Measurements from ENCODE around the gene AGAP3. TPM values are rescaled to one million over a fixed set of nuclear protein-coding genes. Genes with fewer than 3 reads are reported as not detected.

Gene AGAP3
- polyA plus RNA-seq, 1 donor, result 68.3 TPM

DNA sequence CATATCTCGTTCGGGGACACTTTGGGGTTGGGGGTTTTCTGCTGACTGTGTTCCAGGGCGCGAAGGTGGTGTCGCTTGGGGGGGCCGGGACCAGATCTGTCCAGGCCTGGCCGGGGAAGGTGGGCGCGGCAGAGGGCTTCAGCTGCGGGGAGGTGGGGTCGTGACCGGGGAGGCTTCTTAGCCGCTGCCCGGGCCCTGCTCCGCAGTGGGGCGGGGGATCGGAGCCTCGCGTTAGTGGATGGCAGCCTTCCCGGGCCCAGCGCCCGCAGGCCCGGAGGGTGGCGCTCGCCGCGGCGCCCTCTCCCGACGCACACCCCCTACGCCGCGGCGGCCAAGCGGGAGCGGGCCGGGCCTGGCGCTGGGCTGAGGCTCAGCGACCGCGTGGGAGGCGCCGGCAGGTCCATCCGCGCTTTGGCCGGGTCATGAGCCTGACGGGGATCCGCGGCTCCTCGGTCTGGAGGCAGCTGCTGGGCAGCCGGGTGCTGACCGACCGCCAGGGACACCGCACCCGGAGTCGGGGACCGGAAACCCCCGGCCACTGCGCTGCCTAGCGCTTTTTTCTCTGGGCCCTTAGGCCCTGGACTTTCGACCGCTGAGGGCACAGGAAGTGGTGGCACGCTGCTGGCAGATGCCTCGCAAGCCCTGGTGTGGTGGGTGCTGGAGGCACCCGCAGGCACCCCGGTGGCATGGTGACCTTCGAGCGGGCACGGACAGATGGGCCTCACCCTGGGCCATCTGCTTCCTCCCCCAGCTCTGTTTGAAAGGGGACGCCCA, 1.2 kb downstream of the AGAP3 start:
- no peak for DNase-seq (ENCODE audit: low read depth)

DNA sequence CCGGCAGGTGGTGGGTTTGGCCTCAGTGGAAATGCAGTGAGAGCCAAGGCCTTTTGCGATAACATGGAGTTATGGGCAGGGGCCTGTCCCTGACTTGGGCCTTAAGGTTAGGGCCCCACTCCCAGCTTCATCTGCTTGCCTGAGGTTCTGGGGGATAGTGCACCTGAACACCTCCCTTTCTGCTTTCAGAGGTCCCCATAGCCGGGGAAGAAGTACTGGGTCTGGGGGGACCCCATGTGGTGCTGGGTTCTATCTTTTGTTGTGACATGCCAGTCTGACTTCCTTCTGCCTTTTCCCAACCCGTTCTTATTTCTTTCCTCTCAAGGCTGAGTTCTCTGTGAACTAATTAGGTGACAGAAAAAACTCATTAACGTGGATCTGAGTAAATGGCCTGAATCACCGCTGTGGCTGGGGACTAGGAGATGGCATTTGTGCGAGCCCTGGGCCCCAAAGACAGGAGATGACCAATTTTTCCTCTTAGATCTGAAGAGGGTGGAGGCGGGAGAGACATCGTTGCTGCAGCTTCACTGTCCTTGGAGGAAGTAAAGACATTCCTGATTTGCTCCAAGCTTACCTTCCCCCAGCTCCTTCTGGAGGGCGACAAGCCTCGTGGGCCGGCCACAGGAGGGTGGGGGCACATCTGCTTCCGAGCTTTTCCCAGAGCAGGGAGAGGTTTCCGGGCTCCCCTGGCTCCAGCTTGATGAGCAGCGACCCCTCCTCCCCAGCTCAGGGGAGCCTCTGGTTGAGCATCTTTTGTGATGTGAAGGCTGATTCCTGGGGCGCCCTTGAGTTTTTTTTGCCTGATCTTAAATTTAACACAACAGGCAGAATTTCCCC, 2.0 kb downstream of the AGAP3 start:
- DNase-seq (ENCODE audit: low read depth), result no peak

DNA sequence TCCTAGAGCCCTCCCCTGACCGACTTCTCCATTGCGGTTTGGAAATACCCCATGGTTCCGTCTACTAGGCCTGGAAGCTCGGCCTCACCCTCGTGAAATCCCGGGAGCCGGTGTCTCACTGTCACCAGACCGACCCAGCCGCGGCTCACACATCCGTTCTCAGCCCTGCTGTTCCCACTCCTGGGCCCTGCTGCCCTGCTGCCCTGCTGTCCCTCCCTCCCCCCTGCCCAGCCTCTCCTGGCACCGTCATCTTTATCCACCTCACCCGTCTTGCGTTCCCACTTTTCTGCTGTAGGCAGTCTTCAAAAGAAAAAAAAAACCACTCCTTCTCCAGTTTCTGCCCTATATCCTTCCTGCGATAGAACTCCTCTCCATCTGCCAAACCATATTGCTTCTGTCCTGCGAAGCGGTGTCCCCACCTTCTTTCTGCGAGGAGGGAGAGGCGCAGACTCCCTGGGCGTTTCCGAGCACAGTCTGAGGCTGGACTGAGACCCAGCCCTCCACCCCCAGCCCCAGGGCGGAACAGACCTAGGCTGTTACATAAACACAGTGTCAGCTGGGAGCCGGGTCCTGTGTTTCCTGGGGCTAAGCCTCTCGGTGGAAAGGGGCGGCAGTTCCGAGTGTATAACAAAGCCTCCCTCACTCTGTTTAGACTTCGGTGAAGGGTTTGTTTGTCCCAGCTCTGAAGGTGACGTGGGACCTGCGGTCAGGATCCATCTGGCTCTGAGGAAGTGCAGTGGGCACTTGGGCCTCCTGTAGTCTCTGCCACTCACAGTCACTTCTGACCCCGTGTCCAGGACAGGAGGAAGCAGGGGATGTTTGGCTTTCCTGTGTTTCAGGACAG, 2.8 kb downstream of the AGAP3 start:
- no peak for DNase-seq (ENCODE audit: low read depth)

DNA sequence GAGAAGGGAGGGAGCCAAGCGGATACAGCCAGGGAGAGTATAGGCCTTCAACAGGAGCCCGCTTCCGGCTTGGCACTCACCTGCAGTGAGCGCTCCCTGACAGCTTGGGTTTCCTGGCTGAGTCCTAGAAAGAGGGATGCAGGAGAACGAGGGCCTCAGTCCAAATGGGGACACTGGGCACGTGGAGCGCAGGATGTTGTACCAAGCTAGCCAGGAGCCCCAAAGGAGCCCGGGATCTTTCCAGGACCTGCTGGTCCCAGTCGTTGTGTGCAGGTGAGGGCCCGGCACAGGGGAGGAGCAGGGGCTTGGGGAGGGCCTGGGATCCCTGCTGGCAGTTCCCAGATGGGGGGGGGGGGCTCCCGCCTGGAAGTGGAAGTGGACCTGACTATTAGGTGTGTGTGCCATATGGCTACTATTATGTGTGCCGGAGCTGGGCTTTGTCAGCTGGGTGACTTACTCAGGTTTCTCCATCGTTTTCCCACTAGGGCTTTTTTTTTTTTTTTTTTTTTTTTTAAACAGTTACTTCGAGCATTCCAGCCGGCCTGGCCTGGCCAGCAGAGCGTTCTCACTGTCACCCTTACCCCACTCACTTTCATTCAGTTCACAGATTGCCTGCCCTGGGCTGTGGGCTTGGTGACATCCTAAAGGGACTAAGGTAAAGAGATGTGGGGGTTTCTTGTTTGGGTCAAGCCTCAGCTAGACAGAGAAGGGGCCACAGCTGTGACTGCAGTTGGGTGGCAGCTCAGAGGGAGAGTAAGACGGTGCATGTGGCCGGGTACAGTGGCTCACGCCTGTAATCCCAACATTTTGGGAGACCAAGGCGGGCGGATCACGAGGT, 3.8 kb downstream of the AGAP3 start:
- no peak for DNase-seq (ENCODE audit: low read depth)

DNA sequence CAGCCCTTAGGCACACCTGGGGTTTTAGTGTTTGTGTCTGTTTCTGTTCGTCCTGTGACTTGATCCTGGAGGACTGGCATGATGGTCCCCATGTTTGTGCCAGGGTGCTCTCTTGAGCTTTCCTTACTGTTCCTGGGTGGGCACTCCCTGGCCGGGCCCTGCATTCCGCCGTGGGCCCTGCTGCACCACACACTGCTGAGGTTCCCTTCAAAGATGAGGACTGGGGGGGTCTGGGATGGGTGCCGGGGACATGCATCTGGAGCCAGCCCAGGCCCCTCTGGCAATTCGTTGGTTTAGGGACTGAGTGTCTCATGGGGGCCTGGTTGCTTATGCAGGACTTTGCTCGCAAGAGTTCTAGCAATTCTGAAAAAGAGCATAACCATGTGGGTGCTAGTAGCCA, 4.7 kb downstream of the AGAP3 start:
- DNase-seq (ENCODE audit: low read depth), result no peak

DNA sequence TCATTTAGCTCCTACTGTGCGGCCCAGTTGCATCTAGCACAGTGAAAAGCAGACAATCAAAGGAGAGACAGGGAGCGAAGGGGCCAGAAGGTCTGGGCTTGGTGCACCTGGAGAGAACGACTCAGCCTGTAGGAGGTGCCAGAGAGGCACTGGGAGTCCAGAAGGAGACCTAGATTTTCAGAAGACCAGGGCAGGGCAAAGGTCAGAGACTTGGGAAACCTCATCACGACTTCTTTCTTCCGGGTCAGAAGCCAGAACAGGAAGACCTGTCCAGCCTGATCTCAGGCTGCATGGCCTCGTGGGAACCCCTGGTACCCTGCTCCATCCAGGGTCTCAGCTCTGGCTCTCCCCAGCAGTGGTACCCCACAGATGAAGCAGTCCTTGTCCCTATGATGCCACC, 5.2 kb downstream of the AGAP3 start:
- DNase-seq (ENCODE audit: low read depth), result no peak

DNA sequence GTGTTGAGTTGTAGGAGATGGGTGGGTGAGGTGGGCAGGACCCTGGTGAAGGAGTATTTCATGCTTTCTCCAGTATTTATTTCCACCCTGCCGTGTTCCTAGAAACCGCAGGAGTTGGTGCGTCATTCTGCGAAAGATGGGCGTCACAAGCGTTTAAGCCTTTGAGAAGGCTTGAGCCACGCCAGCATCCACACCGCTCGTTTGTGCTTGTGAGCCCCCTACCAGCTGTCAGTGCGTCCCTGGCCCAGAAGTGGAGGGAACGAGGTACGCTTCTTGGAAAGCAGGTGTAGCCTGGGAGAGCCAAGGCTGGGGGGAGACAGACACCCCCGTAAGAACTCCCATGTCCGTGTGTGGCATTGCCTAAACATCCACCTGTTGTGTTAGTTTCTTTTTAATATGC, 5.7 kb downstream of the AGAP3 start:
- DNase-seq (ENCODE audit: low read depth), result no peak

DNA sequence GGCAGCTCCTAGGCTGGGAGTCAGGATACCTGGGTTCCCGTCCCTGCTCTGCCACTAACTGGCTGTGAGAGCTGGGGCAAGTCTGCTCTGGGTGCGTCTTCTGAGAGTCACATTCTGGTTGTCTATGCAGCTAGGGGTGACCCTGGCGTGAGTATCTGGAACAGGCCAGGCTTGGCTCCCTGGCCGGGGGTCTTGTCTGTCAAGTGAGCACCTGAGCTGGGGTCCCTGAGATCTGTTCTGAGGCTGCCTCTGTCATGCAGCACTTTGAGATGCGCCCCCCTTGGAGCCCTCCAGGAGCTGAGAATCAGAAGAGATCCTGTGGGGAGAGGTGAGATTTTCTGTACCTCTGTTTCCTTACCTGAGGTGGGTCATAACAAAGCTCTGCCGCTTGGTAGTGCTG, 7.5 kb downstream of the AGAP3 start:
- no peak for DNase-seq (ENCODE audit: low read depth)

DNA sequence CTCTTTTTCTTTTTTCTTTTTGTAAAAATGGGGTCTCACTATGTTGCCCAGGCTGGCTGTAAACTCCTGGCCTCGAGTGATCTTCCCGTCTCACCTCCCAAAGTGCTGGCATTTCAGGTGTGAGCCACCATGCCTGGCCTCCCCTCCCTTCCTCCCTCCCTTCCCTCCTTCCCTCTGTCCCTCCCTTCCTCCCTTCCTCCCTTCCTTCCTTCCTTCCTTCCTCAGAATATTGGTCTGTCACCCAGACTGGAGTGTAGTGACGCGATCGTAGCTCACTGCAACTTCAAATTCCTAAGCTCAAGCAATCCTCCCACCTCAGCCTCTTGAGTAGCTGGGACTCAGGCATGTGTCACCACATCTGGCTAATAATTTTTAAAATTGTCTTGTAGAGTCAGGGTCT, 8.4 kb downstream of the AGAP3 start:
- DNase-seq (ENCODE audit: low read depth), result no peak

DNA sequence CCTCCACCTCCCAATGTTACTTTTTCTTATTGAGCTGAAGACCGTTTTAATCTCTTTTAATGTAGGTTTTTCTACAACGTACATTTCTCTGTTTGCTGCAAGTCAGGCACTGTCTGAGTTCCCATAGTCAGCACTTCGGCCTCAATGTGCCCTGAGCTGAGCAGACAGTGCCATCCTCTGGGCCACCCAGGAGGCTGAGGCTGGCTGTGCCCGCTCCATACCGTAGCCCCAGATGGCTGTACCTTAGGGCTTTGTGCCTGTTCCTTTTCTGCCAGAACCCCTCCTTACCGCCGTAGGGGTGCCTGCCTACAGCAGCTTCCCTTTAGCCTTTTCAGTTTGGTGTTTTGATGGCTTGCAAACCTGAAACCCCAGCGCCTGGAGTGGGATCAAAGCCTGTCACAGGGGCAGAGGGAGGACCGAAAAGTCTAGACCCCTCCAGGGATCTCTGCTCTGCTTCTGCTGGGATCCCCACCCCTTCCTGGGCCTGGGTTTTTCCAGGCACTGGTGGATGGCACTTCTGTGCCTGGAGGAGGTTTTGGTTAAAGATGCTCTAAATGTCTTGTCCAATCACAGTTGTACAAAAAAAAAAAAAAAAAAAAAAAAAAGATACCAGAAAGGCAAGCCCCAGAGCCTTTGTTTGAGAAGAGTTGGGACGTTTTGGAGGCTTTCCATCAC, 9.0 kb downstream of the AGAP3 start:
- DNase-seq (ENCODE audit: low read depth), result no peak

DNA sequence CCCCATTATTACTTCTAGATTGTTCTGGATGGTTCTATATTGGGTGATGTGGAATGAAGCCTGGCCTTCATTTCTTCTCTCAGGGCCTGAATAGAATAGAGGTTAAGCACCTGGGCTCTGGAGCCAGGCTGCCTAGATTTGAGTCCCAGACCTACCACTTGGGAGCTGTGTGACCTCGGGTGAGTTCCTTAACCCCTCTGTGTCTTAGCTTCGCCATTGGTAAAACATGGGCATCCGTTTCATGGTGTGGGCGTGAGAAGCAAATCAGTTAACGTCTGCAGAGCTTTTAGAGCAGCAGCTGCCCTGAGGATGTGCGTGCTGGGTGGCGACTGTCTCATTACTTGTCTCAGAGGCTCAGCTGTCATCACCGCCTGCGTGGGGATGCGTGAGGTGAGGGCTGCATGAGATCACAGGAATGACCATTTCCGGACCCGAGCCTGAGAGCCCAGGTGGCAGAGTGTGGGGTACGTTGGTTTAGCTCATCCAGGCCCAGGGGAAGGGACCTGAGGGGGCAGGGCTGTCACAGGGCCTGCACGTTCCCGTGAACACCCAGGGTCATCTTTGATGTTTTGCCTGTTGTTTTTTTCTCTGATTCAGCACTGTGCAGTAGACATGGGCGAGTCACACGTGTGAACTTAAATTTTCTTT, 9.7 kb downstream of the AGAP3 start:
- DNase-seq (ENCODE audit: low read depth), result no peak

DNA sequence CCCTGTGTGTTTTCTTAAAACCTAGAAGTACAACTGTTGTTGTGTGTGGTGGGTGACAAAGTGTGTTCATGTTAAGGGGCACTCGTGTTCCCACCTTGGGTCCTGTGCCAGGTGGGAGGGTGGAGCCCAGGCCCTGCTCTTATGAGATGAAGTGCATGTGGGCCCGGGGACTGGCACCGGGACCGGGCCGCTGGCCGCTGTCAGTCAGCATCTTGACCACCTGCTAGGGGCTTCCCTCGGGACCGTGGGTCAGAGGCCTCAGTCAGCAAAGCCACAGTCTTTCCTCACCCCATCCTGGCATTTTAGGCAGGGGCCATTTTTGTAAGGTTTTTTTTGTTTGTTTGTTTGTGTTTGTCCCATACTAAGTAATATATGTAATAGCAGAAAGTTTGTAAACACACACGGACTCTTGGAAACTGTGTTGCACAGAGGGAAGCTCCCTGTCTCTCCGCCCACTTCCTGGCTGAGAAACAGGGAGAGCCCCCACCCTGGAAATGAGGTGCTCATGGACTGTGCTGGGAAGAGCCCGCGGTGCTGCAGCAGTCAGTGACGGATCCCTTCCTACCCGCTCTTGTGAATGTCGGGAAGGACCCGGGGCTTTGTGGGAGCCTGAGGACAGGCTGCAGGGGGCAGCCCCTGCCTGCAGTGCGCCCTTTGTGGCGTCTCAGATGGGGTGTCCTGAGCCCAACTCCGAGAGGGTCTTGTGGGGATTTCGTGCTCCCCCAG, 13.4 kb downstream of the AGAP3 start:
- DNase-seq (ENCODE audit: low read depth), result no peak

DNA sequence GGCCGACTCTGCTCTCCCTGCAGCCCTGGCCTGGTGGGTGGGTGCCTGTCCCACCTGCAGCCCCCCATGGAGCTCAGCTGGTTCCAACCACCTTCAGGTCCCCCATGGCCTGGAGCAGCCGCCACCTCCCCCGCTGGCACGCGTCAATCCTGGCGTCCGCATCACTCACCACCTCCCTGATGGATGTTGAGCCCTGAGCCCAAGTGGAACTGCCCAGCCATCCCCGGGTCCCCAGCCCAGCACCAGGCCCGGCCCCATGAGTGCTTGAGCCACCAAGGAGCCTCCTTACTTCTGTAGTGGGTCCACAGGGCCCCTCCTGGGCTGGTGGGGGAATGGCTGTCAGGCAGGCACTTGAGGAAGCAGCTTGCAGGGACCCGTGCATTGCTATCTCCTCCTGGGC, 14.6 kb downstream of the AGAP3 start:
- no peak for DNase-seq (ENCODE audit: low read depth)

DNA sequence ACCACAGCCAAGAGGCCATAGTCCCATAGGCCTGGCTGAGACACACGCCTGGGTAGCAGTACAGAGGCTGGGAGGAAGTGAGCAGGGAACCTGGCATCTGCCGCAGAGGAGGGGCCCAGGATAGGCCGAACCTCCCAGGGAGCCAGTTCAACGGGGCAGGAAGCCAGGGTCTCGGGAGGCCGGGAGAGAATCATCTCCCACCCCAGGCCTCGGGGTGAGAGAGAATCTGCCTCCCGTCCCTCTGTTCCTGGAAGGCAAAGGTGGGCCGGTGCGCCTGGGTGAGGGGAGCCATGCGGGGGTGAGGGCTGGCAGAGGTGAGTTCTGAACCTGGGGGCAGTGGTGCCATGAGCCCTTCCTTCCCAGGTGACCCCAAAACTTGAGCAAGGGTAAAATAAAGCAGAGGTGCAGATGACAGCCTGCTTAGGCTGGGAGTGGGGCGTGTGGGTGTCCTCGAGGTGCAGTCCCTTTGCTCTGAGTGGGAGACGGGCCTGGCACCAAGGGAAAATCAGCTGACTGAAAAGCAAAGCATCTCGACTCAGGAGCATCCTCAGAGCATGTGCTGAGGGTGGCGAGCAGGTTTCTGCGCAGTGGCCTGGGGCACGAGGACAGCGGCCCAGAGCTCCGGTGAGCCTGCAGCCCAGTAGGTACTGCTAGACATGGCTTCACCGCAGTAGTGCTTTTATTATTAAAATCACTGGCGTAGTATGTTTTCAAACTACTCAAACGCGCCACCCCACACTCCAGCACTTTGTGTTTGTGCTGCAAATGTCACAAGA, 15.5 kb downstream of the AGAP3 start:
- no peak for DNase-seq (ENCODE audit: low read depth)

DNA sequence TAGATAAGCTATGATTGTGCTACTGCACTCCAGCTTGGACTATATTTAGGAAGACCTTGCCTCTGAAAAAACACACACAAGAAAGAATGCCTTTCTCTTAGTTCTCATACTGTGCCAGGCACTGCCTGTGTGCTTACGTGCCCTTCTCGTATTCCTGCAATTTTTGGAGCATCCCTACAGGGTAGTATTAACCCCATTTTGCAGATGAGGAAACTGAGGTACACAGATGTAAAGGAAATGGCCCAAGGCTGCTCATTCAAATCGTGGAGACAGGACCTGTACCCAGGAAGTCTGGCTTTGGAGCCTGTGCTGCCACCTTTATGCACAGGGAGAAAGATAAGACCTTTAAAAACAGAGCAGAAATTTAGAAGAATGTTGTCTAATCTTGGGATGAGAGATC, 16.7 kb downstream of the AGAP3 start:
- DNase-seq (ENCODE audit: low read depth), result no peak

DNA sequence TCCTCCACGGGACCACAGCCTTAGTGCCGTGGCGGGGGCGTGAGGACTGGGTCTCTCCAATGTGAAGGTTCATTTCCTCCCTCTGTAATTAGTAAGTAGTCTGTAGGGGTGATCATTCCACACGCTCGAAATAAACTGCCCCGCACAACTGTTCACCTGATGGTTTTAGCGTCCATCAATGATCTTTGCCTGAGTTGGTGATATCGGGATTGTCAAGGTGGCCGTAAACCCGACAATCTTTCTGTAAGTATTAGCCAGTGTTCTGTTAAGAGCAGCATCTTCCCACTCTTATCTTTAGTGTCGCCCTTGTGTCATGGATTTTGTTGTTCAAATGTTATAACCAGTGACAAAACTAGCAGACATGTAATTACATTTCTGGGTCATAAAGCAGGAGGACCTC, 17.7 kb downstream of the AGAP3 start:
- DNase-seq (ENCODE audit: low read depth), result no peak

DNA sequence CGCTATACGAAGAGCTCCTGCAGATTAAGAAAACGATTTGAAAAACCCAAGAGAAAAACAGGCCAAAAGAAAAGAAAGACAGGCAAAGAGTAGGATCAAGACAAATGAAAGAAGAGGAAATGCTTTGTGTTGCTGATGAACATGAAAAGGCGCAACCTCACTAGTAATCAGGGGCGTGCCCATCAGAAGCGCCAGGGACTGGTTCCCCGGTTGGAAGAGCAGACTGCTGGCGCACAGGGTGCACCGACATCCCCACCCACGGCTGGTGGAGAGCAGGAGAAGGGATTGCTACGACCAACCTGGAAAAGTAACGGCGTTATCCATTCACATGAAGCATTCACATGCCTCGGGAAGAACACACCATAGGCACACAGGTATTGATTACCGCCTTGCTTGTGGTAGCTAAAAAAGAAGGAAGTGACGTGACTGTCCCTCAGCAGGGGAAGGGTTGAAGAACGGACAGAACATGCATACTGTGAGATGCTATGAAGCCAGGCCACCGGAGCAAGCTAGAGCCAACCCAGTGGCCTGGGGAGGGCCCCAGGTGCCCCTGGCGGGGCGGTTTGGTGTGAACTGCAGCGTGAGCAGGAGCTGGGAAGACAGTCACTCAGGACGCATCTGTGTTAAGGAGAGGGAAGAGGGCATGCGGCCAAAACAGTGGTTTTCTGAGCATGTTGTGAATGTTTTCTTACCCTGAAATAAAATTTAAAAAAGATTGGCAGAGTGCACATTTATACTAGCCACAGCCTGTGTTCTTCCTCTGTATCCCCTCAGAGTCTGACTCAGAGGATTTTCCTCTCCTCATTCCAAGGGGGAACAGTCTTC, 18.3 kb downstream of the AGAP3 start:
- no peak for DNase-seq (ENCODE audit: low read depth)

DNA sequence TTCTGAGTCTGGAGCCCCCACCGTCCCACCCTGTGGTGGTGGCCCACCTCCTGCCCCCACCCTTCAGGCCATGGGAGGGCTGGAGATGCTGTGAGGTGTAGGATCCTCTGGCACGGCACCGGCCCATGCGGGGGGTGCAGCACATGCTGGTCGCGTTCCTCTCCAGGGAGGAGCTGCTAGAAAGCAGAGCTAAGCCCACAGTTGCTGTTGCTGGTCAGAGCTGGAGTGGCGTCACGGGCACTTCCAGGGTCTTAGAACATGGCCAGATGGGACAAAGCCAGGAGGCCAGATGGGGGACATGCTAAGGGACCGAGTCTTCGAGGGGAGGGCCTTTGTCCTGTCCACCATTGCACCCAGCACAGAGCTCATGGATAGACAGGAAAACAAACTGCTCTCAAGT, 21.6 kb downstream of the AGAP3 start:
- DNase-seq (ENCODE audit: low read depth), result no peak
